Thyroid gland (tissue), 4 donors: ENCODE results near the gene PRKCE.

Source experiments
- POLR2A ChIP-seq, 2 donors: fragments of 450-650 bp; IDR thresholded peaks; one replicate each; pipeline ENCODE4 v1.6.1; 2017; ENCODE audit warnings: antibody characterized with exemption in 2 of 2, mild to moderate bottlenecking in 2 of 2, moderate library complexity in 1 of 2
- TF ChIP-seq, protein P1 (sequence below), 6 experiments: fragments of 200-600 bp in 3 of 6; fragments of 450-650 bp in 3 of 6; sonication (generic) in 3 of 6; IDR thresholded peaks; one replicate each; pipeline ENCODE4 v1.5.1; 2016 to 2019; ENCODE audit warnings: antibody characterized with exemption in 6 of 6, mild to moderate bottlenecking in 2 of 6, inconsistent platforms in 1 of 6, moderate library complexity in 1 of 6

DNA sequence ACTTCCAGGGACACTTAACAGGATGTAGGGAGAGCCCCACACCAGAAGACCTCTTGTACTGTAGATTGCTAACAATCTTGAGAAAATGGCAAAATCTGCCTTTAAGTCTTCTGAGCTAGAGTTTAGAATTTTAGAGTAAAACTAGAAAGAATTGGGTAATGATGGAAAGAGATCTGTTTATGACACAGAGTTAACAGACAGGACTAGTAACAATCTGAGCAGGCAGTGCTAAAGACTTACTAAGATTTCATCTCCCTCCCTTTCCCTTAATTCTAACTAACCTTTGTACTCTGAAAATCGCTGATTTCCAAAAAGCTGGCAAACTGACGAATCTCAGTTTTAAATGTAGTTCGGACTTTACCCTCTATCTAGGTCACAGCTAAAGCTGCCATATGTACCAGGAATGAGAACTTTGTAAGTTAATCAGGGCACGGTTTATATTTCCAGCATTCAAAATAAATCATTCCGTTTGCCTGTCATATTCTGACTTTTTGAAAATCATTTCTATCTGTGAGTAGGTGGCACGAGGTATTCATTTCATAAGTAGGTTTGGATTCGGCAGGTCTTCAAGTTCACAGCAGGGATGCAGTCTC lies 389.2 kb downstream of the PRKCE start:
- TF ChIP-seq POLR2A (IDR thresholded peaks at IDR 0.05) = no peak
- TF ChIP-seq, protein P1, sequence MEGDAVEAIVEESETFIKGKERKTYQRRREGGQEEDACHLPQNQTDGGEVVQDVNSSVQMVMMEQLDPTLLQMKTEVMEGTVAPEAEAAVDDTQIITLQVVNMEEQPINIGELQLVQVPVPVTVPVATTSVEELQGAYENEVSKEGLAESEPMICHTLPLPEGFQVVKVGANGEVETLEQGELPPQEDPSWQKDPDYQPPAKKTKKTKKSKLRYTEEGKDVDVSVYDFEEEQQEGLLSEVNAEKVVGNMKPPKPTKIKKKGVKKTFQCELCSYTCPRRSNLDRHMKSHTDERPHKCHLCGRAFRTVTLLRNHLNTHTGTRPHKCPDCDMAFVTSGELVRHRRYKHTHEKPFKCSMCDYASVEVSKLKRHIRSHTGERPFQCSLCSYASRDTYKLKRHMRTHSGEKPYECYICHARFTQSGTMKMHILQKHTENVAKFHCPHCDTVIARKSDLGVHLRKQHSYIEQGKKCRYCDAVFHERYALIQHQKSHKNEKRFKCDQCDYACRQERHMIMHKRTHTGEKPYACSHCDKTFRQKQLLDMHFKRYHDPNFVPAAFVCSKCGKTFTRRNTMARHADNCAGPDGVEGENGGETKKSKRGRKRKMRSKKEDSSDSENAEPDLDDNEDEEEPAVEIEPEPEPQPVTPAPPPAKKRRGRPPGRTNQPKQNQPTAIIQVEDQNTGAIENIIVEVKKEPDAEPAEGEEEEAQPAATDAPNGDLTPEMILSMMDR (IDR thresholded peaks at IDR 0.05) = no peak
